GM12878 (cell line): ENCODE results near the gene KIF21B. TPM values are rescaled to one million over a fixed set of nuclear protein-coding genes. Genes with fewer than 3 reads are reported as not detected.
A peak's percentile ranks its signal among the peaks of the same experiment; 100 is the strongest.

ENCODE experiments used
- ATAC-seq: fragments of 200-7000 bp; cut with Tn5 transposase; 3 replicates; pipeline ENCODE4 v1.9.1; 2020; ENCODE audit warnings: mild to moderate bottlenecking, moderate library complexity
- BruUV-seq: library from RNA; stranded (reverse); fragments of 400-500 nt; replicated peaks from 2 replicates; lab custom pipeline; 2021; lab: Mats Ljungman, UMichigan
- CTCF ChIA-PET: fragments of 300-600 bp; sonication (Branson Sonifier 250); formaldehyde crosslinking; extraction: SDS; loops from one replicate; lab custom pipeline; 2021; ENCODE audit warnings: inconsistent platforms; lab: Yijun Ruan, JAX
- POLR2A ChIA-PET: fragments of 350-600 bp; formaldehyde crosslinking; extraction: SDS; loops from one replicate; lab custom pipeline; 2021; ENCODE audit warnings: inconsistent platforms; lab: Charles Lee
- RAD21 ChIA-PET: fragments of 300-600 bp; sonication (Branson Sonifier 250); formaldehyde crosslinking; loops from one replicate; lab custom pipeline; 2023; ENCODE audit warnings: antibody characterized with exemption; ENCODE audit not compliant: unreplicated experiment; lab: Charles Lee
- SMC1A ChIA-PET: fragments of 300-600 bp; sonication (Branson Sonifier 250); formaldehyde crosslinking; loops from one replicate; lab custom pipeline; 2023; ENCODE audit not compliant: unreplicated experiment, uncharacterized antibody; lab: Charles Lee
- DNase-seq: peaks from one replicate; pipeline ENCODE4 v3.0.0-alpha.2; 2011; ENCODE audit warnings: low read depth, low spot score
- FAIRE-seq: peaks from 3 replicates; lab custom pipeline; 2011; peaks lifted over from hg19 to GRCh38; lab: Jason Lieb, UNC
- H2AFZ ChIP-seq: 2 replicates; pipeline ENCODE4 v1.6.0; 2011; ENCODE audit warnings: low read depth, low read length, control low read depth; ENCODE audit not compliant: control insufficient read depth
- H3K27ac ChIP-seq: 2 replicates; pipeline ENCODE4 v1.5.1; 2011; ENCODE audit warnings: control low read depth; ENCODE audit not compliant: control insufficient read depth, insufficient read depth
- H3K27me3 ChIP-seq, 2 experiments: replicated peaks in 1 of 2; 2 replicates each; pipeline versions ENCODE4 v1.6.0 to v1.6.1; 2011; ENCODE audit warnings: low read length in 1 of 2; ENCODE audit not compliant: control insufficient read depth in 2 of 2, insufficient read depth in 2 of 2
- H3K36me3 ChIP-seq, 2 experiments: 2 replicates each; pipeline ENCODE4 v1.5.1; 2011; ENCODE audit warnings: low read length in 1 of 2; ENCODE audit not compliant: control insufficient read depth in 2 of 2, insufficient read depth in 2 of 2
- H3K4me1 ChIP-seq: 2 replicates; pipeline ENCODE4 v1.6.1; 2011; ENCODE audit warnings: mild to moderate bottlenecking, low read length, moderate library complexity, mixed read lengths; ENCODE audit not compliant: control insufficient read depth, insufficient read depth
- H3K4me2 ChIP-seq: 2 replicates; pipeline ENCODE4 v1.6.0; 2011; ENCODE audit warnings: control low read depth; ENCODE audit not compliant: control insufficient read depth, insufficient read depth
- H3K4me3 ChIP-seq: fragments of 200-600 bp; sonication (generic); 2 replicates; pipeline ENCODE4 v1.5.1; 2016
- H3K79me2 ChIP-seq: 2 replicates; pipeline ENCODE4 v1.6.0; 2011; ENCODE audit warnings: low read length; ENCODE audit not compliant: control insufficient read depth, insufficient read depth
- H3K9ac ChIP-seq: 2 replicates; pipeline ENCODE4 v1.8.0; 2011; ENCODE audit warnings: low read length, control low read depth, mixed read lengths; ENCODE audit not compliant: control insufficient read depth, insufficient read depth
- H3K9me3 ChIP-seq: replicated peaks from 3 replicates; pipeline ENCODE4 v1.5.1; 2011; ENCODE audit warnings: mild to moderate bottlenecking, low read length; ENCODE audit not compliant: control insufficient read depth, insufficient read depth
- H4K20me1 ChIP-seq: 2 replicates; pipeline ENCODE4 v1.6.0; 2011; ENCODE audit not compliant: control insufficient read depth, insufficient read depth
- ATF7 ChIP-seq: fragments of 450-650 bp; IDR thresholded peaks from 2 replicates; pipeline ENCODE4 v1.6.1; 2016; ENCODE audit warnings: low read depth, mild to moderate bottlenecking
- E2F8 ChIP-seq: fragments of 450-650 bp; IDR thresholded peaks from 2 replicates; pipeline ENCODE4 v1.6.1; 2018; ENCODE audit warnings: mild to moderate bottlenecking, low read depth, moderate library complexity; ENCODE audit not compliant: partially characterized antibody
- EED ChIP-seq: sonication (generic); IDR thresholded peaks from 2 replicates; pipeline ENCODE4 v1.6.1; 2016; ENCODE audit warnings: antibody characterized with exemption, low read depth
- ETV6 ChIP-seq, 2 experiments: fragments of 450-650 bp in 1 of 2; IDR thresholded peaks in 1 of 2; conservative IDR thresholded peaks in 1 of 2; 2 replicates each; pipeline ENCODE4 v1.6.1; 2014; ENCODE audit warnings: antibody characterized with exemption in 1 of 2, borderline replicate concordance in 1 of 2, low read depth in 1 of 2, mild to moderate bottlenecking in 1 of 2, moderate library complexity in 1 of 2
- RELA ChIP-seq: fragments of 450-650 bp; IDR thresholded peaks from 2 replicates; pipeline ENCODE4 v1.8.0; 2014; ENCODE audit warnings: borderline replicate concordance; ENCODE audit not compliant: partially characterized antibody
- SIX5 ChIP-seq: IDR thresholded peaks from 2 replicates; pipeline ENCODE4 v1.6.1; 2011; ENCODE audit warnings: mild to moderate bottlenecking, low read depth, low read length, moderate library complexity; ENCODE audit not compliant: severe bottlenecking
- SPI1 ChIP-seq: IDR thresholded peaks from 2 replicates; pipeline ENCODE4 v1.6.1; 2011; ENCODE audit warnings: low read depth, mild to moderate bottlenecking, low read length, moderate library complexity, borderline replicate concordance; ENCODE audit not compliant: insufficient read depth
- TAF1 ChIP-seq: IDR thresholded peaks from 2 replicates; pipeline ENCODE4 v1.6.1; 2011; ENCODE audit warnings: mild to moderate bottlenecking, low read depth, low read length, borderline replicate concordance
- ZBTB4 ChIP-seq: fragments of 450-650 bp; formaldehyde crosslinking; IDR thresholded peaks from 2 replicates; pipeline ENCODE4 v1.4.0; 2022; ENCODE audit warnings: mild to moderate bottlenecking, moderate library complexity
- ZNF217 ChIP-seq: fragments of 450-650 bp; IDR thresholded peaks from 2 replicates; pipeline ENCODE4 v1.6.1; 2017; ENCODE audit warnings: antibody characterized with exemption, mild to moderate bottlenecking
- WGBS: methylation state at CpG from one replicate; pipeline ENCODE4 v1.1.6; 2016; ENCODE audit warnings: low lambda C conversion rate; ENCODE audit not compliant: insufficient replicate concordance, insufficient coverage; ENCODE audit errors: missing lambda C conversion rate; 5-methylcytosine and 5-hydroxymethylcytosine counted together
- in situ Hi-C: fragments of 300-500 bp; cut with MboI; formaldehyde crosslinking; loops from 9 replicates; pipeline ENCODE4 v1.14.3; 2018; ENCODE audit warnings: mixed read lengths
- intact Hi-C: fragments of 100-400 bp; cut with micrococcal nuclease; formaldehyde crosslinking; loops from one replicate; pipeline ENCODE4 v1.14.2; 2022; ENCODE audit not compliant: unreplicated experiment
- polyA plus RNA-seq, 11 experiments: library from polyadenylated mRNA; depleted of rRNA in 4 of 11; unstranded in 6 of 11; stranded (reverse) in 5 of 11; fragments of >200 nt; fragmentation: Nextera tagmentation in 4 of 11; fragmentation: Illumina TruSeq in 1 of 11; extraction: Ambion mirVana in 4 of 11; extraction: Trizol in 1 of 11; gene quantifications; 1 replicate in 1 of 11; 2 replicates in 10 of 11; pipeline versions ENCODE4 v1.2.1 to v1.2.3, GENCODE V29; 2011 to 2016; ENCODE audit warnings: inconsistent platforms in 2 of 11, missing spikeins in 2 of 11, low read depth in 1 of 11
- total RNA-seq, 4 experiments: library from RNA; depleted of rRNA in 3 of 4; stranded (reverse); fragments of >200 nt in 3 of 4; fragmentation: Illumina TruSeq in 1 of 4; extraction: Trizol in 1 of 4; gene quantifications; 2 replicates each; pipeline versions ENCODE4 v1.2.1 to v1.2.3, GENCODE V29; 2013 to 2021

Gene KIF21B
- total and polyA plus RNA-seq, 10 of the 15 experiments (the other 5 are each of a cell fraction or from before 2014, with no cell fraction given) = 2.3 to 47.7 (median 12.6) TPM

- TF ChIP-seq E2F8 (peak; percentile 22), ZNF217 (peak; percentile 84; the same call in 1 of the 2 replicates), ETV6 (conservative IDR thresholded peaks at IDR 0.05 in 1 of 2, IDR thresholded peaks at IDR 0.05 in 1 of 2; ENCODE audit: borderline replicate concordance in 1 of 2, low read depth in 1 of 2) (peak in 1 of 2 experiments; percentile 81; a peak in 2 of 4 replicates), EED (peak; percentile 81), SPI1 (peak; percentile 76), RELA (no peak), ATF7 (peak; percentile 98), TAF1 (0 out of 2 replicates have a peak, but pooled peaks have one; percentile 30)
Measured at GRCh38 chr1:201019321-201019977, 4.1 kb downstream of the KIF21B start (continued).

- peak overlapping the region; percentile 68 for H3K4me2 ChIP-seq
- FAIRE-seq (no peak), ATAC-seq (no peak), DNase-seq (no peak)
- H2AFZ ChIP-seq = no peak overlapping the region
- peak overlapping the region; percentile 35; the same call in 1 of the 2 replicates for H3K9ac ChIP-seq
- no peaks in the 10 kb centered on the region for H3K27me3 ChIP-seq
- no peaks in the 10 kb centered on the region for H4K20me1 ChIP-seq
- H3K9me3 ChIP-seq = no peaks in the 10 kb centered on the region
- H3K79me2 ChIP-seq = peaks cover 54% of the 10 kb centered on the region
- H3K36me3 ChIP-seq = no peaks in the 10 kb centered on the region; a peak in 1 of 4 replicates
- ChIA-PET CTCF (interaction anchor here (1.3 to 16.7 kb wide), 7 partner anchors 9 to 138 kb away, joined by 3 to 250 read pairs (median 30); partner anchors contain the start of gene INAVA), SMC1A (interaction anchor here (2.6 to 4.7 kb wide), 4 partner anchors 10 to 137 kb away, joined by 6 to 43 read pairs (median 28); no protein-coding TSS in a partner anchor), POLR2A (interaction anchor here (0.7 to 4.1 kb wide), 7 partner anchors 8 to 392 kb away, joined by 3 to 26 read pairs (median 4); no protein-coding TSS in a partner anchor), RAD21 (interaction anchor here (0.8 to 15.8 kb wide), 6 partner anchors 9 to 390 kb away, joined by 3 to 239 read pairs (median 8); partner anchors contain the start of gene KIF21B)
- in situ Hi-C loops = no loop called here
- 58% methylated on average over 2 of the region's 2 CpGs for WGBS
- H3K4me1 ChIP-seq = peaks cover 67% of the 10 kb centered on the region
- intact Hi-C loops = no loop called here
- H3K27ac ChIP-seq = no peak overlapping the region
- TF ChIP-seq ZBTB4 (no peak), SIX5 (no peak)
- BruUV-seq = no TSS peak
- H3K4me3 ChIP-seq = peak overlapping the region; percentile 24; the same call in 1 of the 2 replicates
Measured at GRCh38 chr1:201017828-201018163, 5.7 kb downstream of the KIF21B start.
